LHCN-M2 (cell line): ENCODE data around the gene FOXA3. TPM values are rescaled to one million over a fixed set of nuclear protein-coding genes. Genes with fewer than 3 reads are reported as not detected.

ENCODE experiments used
- DNase-seq: peaks from one replicate; pipeline ENCODE4 v3.0.0-alpha.2; 2012; ENCODE audit warnings: low read depth
- total RNA-seq: library from RNA; depleted of rRNA; stranded (reverse); fragments of >200 nt; gene quantifications from 2 replicates; pipeline ENCODE4 v1.2.3, GENCODE V29; 2014; rRNA removed

The FOXA3 gene
- total RNA-seq, 1 experiment from 2014 or later: not detected

GRCh38 chr19:45918721-45919120, 54.6 kb downstream of the FOXA3 start:
- DNase-seq: no peak

GRCh38 chr19:45919678-45920077, 55.6 kb downstream of the FOXA3 start:
- DNase-seq: no peak

GRCh38 chr19:45920458-45920857, 56.3 kb downstream of the FOXA3 start:
- no peak for DNase-seq

- DNase-seq: no peak
Measured at GRCh38 chr19:45922281-45922680, 58.2 kb downstream of the FOXA3 start.

Other genes with a start within 250 kb of the FOXA3 start
- gene EML2, start 224.9 kb upstream of the FOXA3 start, total RNA-seq: 17.8 and 20.1 TPM in 2 replicates
- not detected in 2 replicates for gene GIPR, start 196.1 kb upstream of the FOXA3 start, total RNA-seq
- 208 and 273 TPM in 2 replicates for gene SNRPD2, start 172.4 kb upstream of the FOXA3 start, total RNA-seq
- 12.8 and 16.6 TPM in 2 replicates for gene QPCTL, start 171.7 kb upstream of the FOXA3 start, total RNA-seq
- 8.4 and 11.5 TPM in 2 replicates for gene FBXO46, start 133.4 kb upstream of the FOXA3 start, total RNA-seq
- not detected in 2 replicates for gene MEIOSIN, start 130.9 kb upstream of the FOXA3 start, total RNA-seq
- gene SIX5, start 95.1 kb upstream of the FOXA3 start, total RNA-seq: 7.9 and 8.7 TPM in 2 replicates
- gene DMPK, start 81.8 kb upstream of the FOXA3 start, total RNA-seq: 90.8 and 121 TPM in 2 replicates
- gene DMWD, start 71.5 kb upstream of the FOXA3 start, total RNA-seq: 34.0 and 36.4 TPM in 2 replicates
- gene RSPH6A, start 49.0 kb upstream of the FOXA3 start, total RNA-seq: 0.11 TPM in 1 of 2 replicates, not detected in the other
- 35.9 and 45.6 TPM in 2 replicates for gene SYMPK, start 1.2 kb upstream of the FOXA3 start, total RNA-seq
- gene IRF2BP1, start 21.8 kb downstream of the FOXA3 start, total RNA-seq: 40.1 and 42.8 TPM in 2 replicates
- gene MYPOP, start 38.3 kb downstream of the FOXA3 start, total RNA-seq: 3.2 and 3.5 TPM in 2 replicates
- not detected in 2 replicates for gene NANOS2, start 50.5 kb downstream of the FOXA3 start, total RNA-seq
- not detected in 2 replicates for gene NOVA2, start 109.5 kb downstream of the FOXA3 start, total RNA-seq
- gene CCDC61, start 131.1 kb downstream of the FOXA3 start, total RNA-seq: 9.4 and 13.2 TPM in 2 replicates
- gene PGLYRP1, start 158.7 kb downstream of the FOXA3 start, total RNA-seq: not detected in 2 replicates
- gene IGFL4, start 176.7 kb downstream of the FOXA3 start, total RNA-seq: not detected in 2 replicates